Mucosa of descending colon (tissue), 3 donors: ENCODE measurements around the gene GRHPR. TPM values are rescaled to one million over a fixed set of nuclear protein-coding genes. Genes with fewer than 3 reads are reported as not detected.
A peak's percentile ranks its signal among the peaks of the same experiment; 100 is the strongest.
"Not testable (repeated sequence)": the region's sequence is repeated elsewhere in the genome, so short reads cannot be mapped to it uniquely, and the experiment has no call there.

Source experiments
- ATAC-seq: fragments of 200-7000 bp; cut with Tn5 transposase; one replicate; pipeline ENCODE4 v1.9.1; 2020; ENCODE audit warnings: mild to moderate bottlenecking, moderate library complexity
- DNase-seq, 3 donors: peaks; one replicate each; pipeline ENCODE4 v3.0.0-alpha.2; 2020
- H3K36me3 ChIP-seq: fragments of 200-600 bp; one replicate; pipeline ENCODE4 v1.8.0; 2021; ENCODE audit warnings: low read depth, mild to moderate bottlenecking
- H3K4me1 ChIP-seq: fragments of 200-600 bp; one replicate; pipeline ENCODE4 v1.8.0; 2021; ENCODE audit warnings: low read depth, mild to moderate bottlenecking
- H3K4me3 ChIP-seq: fragments of 200-600 bp; one replicate; pipeline ENCODE4 v1.8.0; 2021; ENCODE audit warnings: mild to moderate bottlenecking
- H3K9me3 ChIP-seq: fragments of 200-600 bp; one replicate; pipeline ENCODE4 v1.8.0; 2021; ENCODE audit warnings: mild to moderate bottlenecking
- CTCF ChIP-seq: fragments of 200-600 bp; IDR thresholded peaks from one replicate; pipeline ENCODE4 v1.8.0; 2022; ENCODE audit warnings: antibody characterized with exemption, mild to moderate bottlenecking
- intact Hi-C, 2 donors: fragments of 100-400 bp; cut with DNase I in 1 of 2; cut with micrococcal nuclease in 1 of 2; formaldehyde crosslinking; loops; one replicate each; pipeline versions ENCODE4 v1.11.0 to v1.11.1; 2022; cut with DNase I, micrococcal nuclease
- total RNA-seq, 3 donors: library from RNA; stranded (reverse); fragmentation: NEBNext Ultra II Directional in 2 of 3; extraction: Animal tissue kit (Norgen Biotek cat#: 25700) in 2 of 3; gene quantifications; one replicate each; pipeline versions ENCODE4 v1.2.1 to v1.2.4, GENCODE V29; 2021 to 2023
- donor health status: DM: no; HTN: no; CAD: no; lungs with moderate emphysema.
- donor health status: DM: no; HTN: no; CAD: no.
- donor health status: DM: no; HTN: yes; CAD: no.

GRHPR gene
- total RNA-seq, 3 donors from 2014 or later = 63.0 to 81.3 (median 79.5) TPM

- no peaks in the 10 kb centered on the region for H3K4me1 ChIP-seq
- no peak overlapping the region for H3K4me3 ChIP-seq
- peak; percentile 34 for TF ChIP-seq CTCF
- DNase-seq (peak in 2 of 3 donors; percentile 73 to 80), ATAC-seq (peak; percentile 90)
- no peaks in the 10 kb centered on the region for H3K9me3 ChIP-seq
- intact Hi-C loops = no loop called here
- H3K36me3 ChIP-seq = no peaks in the 10 kb centered on the region
Observed at GRCh38 chr9:37390759-37391158, 31.7 kb upstream of the GRHPR start.

DNA sequence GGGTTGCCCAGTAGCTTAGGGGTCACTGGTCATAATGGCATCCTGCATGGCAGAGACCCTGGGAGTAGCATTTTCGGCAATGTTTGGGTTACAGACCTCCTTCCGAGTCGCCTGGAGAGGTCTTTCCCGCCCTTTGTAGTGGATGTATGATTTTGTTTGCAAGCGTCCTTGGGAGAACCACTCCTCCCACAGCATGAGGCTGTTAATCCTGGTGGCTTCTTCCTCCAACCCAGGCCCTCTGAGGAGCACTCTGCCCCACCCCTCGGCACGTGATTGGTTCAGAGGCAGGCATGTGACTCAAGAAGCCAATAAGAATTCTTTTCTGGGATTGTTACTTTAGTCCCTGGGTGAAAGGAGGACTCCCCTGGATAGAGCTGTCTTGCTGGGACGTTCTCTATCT, 30.2 kb upstream of the GRHPR start:
- Histone ChIP-seq H3K36me3 (no peaks in the 10 kb centered on the region), H3K4me3 (no peak overlapping the region), H3K9me3 (no peaks in the 10 kb centered on the region), H3K4me1 (no peaks in the 10 kb centered on the region)
- no peak for ATAC-seq
- intact Hi-C loops = no loop called here
- no peak for DNase-seq
- TF ChIP-seq CTCF = no peak

GRCh38 chr9:37395229-37395628, 27.3 kb upstream of the GRHPR start:
- Histone ChIP-seq H3K4me3 (no peak overlapping the region), H3K36me3 (no peaks in the 10 kb centered on the region), H3K9me3 (no peaks in the 10 kb centered on the region), H3K4me1 (no peaks in the 10 kb centered on the region)
- intact Hi-C loops = no loop called here
- ATAC-seq (no peak), DNase-seq (no peak)
- TF ChIP-seq CTCF = no peak

DNA sequence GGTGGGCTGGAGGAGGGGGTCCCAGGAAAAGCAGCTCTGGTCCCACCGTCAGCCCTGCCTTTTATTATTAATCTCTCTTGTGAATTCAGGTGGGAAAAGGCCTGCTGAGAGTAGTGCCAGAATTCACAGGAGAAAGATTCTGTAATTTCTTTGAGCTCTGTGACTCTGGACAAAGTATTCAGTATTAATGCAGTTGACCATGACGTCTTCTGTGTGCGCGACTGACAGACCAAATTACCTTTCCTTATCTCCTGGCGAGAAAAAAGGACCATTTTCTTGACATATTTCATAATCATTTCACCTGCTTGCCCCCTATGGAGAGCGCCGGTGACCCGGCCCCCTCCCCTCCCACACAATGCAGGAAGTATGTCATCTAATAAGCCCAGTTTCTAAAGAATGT, 26.8 kb upstream of the GRHPR start:
- H3K4me1 ChIP-seq = no peaks in the 10 kb centered on the region
- no peak for ATAC-seq
- intact Hi-C loops = no loop called here
- H3K36me3 ChIP-seq = no peaks in the 10 kb centered on the region
- no peak overlapping the region for H3K4me3 ChIP-seq
- TF ChIP-seq CTCF = no peak
- DNase-seq = no peak
- H3K9me3 ChIP-seq = no peaks in the 10 kb centered on the region

DNA sequence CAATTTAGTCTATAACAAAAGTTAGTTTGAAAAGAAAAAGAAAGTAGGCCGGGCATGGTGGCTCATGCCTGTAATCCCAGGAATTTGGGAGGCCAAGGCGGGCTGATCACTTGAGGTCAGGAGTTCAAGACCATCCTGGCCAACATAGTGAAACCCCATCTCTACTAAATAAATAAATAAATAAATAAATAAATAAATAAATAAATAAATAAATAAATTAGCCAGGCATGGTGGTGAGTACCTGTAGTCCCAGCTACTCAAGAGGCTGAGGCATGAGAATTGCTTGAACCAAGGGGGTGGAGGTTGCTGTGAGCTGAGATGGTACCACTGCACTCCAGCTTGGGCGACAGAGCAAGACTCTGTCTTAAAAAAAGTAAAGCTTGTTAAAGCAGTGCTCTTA, 24.5 kb upstream of the GRHPR start:
- H3K4me3 ChIP-seq, DNase-seq, intact Hi-C loops, ATAC-seq, H3K4me1 ChIP-seq, H3K9me3 ChIP-seq, H3K36me3 ChIP-seq: not testable (repeated sequence)

DNA sequence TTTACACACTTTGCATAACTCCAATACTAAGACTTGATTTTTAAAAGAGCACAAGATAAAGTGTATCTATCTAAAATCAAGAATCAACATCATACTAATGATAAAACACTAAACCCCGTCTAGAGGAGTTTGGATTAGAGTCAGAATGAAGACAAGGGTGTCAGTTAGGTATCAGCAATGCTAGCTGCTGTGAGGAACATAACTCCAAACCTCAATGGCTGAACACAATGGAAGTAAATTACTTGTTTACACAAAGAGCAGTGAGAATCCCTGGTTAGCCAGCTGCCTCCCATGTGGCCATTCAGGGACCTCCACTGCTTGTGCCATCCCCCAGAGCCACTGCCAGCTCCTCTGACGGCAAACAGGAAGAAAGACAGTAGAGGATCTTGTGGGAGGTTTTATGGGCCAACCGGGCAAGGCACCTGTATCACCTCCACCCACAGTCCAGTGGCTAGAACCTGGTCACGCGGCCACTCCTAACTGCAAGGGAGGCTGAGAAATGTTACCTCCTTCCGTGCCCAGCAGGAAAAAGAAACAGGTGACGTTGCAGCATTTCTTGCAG, 24.0 kb upstream of the GRHPR start:
- Histone ChIP-seq H3K4me1 (no peaks in the 10 kb centered on the region), H3K9me3 (no peaks in the 10 kb centered on the region), H3K4me3 (no peak overlapping the region), H3K36me3 (no peaks in the 10 kb centered on the region)
- intact Hi-C loops = no loop called here
- TF ChIP-seq CTCF = no peak
- DNase-seq = no peak
- no peak for ATAC-seq
